Measurements from ENCODE around the gene DLEC1.
"Not testable (repeated sequence)": the region's sequence is repeated elsewhere in the genome, so short reads cannot be mapped to it uniquely, and the experiment has no call there.

The DLEC1 gene

GRCh38 chr3:38030126-38031021 is 8.6 kb upstream of the DLEC1 start:
- H3K27ac ChIP-seq = no peak overlapping the region
- TF ChIP-seq ZFX (IDR thresholded peaks at IDR 0.05) (no peak), CTCF (conservative IDR thresholded peaks at IDR 0.05) (no peak)

GRCh38 chr3:38031022-38031994 is 7.7 kb upstream of the DLEC1 start:
- H3K27ac ChIP-seq = no peak overlapping the region
- TF ChIP-seq CTCF (conservative IDR thresholded peaks at IDR 0.05) (no peak), ZFX (IDR thresholded peaks at IDR 0.05) (no peak)

GRCh38 chr3:38032328-38032865 is 6.6 kb upstream of the DLEC1 start:
- no peak overlapping the region for H3K27ac ChIP-seq
- TF ChIP-seq ZFX (IDR thresholded peaks at IDR 0.05) (no peak), CTCF (conservative IDR thresholded peaks at IDR 0.05) (no peak)

- not testable (repeated sequence) for H3K27ac ChIP-seq
These were observed 5.4 kb upstream of the DLEC1 start for GRCh38 chr3:38033586-38033985.

GRCh38 chr3:38034335-38034734 is 4.7 kb upstream of the DLEC1 start:
- not testable (repeated sequence) for H3K27ac ChIP-seq

- TF ChIP-seq ZFX (IDR thresholded peaks at IDR 0.05) (no peak), CTCF (conservative IDR thresholded peaks at IDR 0.05) (no peak)
- no peak overlapping the region for H3K27ac ChIP-seq
These were observed 2.7 kb upstream of the DLEC1 start for GRCh38 chr3:38036286-38036685.

GRCh38 chr3:38036906-38037305 is 2.1 kb upstream of the DLEC1 start:
- H3K27ac ChIP-seq = no peak overlapping the region
- TF ChIP-seq CTCF (conservative IDR thresholded peaks at IDR 0.05) = no peak
- TF ChIP-seq ZFX (IDR thresholded peaks at IDR 0.05) = no peak

- no peak overlapping the region for H3K27ac ChIP-seq
- TF ChIP-seq ZFX (IDR thresholded peaks at IDR 0.05) (no peak), CTCF (conservative IDR thresholded peaks at IDR 0.05) (no peak)
These were observed 529 bp upstream of the DLEC1 start for GRCh38 chr3:38038447-38038911.
